Measurements from ENCODE around the gene GAREM1.

GAREM1 gene

DNA sequence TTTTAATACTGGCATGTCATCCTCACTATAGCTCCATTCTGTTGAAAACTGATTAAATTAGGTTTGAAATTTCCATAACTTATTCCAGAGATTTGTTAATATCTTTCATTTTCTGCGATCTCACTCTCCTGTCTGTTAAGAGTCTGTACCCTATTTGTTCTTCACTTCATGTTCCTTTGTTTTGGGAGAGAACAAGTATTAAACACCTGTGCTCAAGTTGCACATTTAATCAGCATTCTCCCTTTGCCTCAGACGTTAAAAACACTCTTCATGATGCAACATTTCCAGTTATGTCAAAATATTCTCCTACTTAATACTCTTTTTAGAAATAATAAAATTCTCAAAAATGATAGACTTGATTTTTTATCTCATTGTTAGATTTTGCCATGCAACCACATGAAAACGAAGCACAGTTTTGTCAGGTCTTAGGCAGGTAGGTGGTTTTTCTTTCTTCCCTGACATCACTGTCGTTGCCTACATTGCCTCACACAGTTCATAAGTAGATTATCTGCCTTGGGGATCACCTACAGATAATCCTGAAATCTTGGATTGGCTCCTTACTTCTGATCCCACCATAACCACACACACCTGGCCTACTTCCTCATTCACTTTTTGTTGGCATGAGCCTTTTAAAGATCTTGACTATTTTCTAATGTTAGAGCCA lies 109.9 kb downstream of the GAREM1 start:
- H2BK120ac ChIP-seq (ENCODE audit: low read depth, low read length) = no peak overlapping the region
- DNase-seq = no peak

DNA sequence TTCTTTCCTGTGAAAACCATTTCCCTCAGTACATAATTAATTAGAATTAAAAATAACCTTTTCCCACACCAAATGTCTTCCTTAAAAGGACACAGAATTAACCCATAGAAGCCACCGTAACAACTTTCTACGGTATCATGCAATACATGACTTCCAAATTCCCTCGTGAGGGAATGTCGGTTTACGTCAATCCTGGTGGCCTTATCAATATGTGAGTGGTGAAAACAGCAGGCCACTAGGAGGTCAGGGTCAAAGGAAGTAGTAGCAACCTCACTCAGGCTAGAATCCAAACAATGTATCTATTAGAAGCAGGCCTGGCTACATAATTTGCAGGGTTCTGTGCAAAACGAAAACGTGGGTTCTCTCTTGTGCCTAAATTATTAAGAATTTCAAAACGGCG lies 112.2 kb downstream of the GAREM1 start:
- Histone ChIP-seq H3K9ac (ENCODE audit: low read length) (no peak overlapping the region), H2BK120ac (ENCODE audit: low read depth, low read length) (no peak overlapping the region), H3K56ac (ENCODE audit: low read length) (no peak overlapping the region), H2BK15ac (replicated peaks; ENCODE audit: low read depth) (no peak overlapping the region), H3K4ac (ENCODE audit: low read depth, low read length) (no peak overlapping the region), H3K36me3 (ENCODE audit: control insufficient read depth, insufficient read depth, low read length) (no peaks in the 10 kb centered on the region), H3K27ac (ENCODE audit: low read depth, low read length) (no peak overlapping the region), H3K4me1 (ENCODE audit: control insufficient read depth, low read depth, low read length) (peaks cover 3% of the 10 kb centered on the region), H4K8ac (ENCODE audit: low read depth, low read length) (no peak overlapping the region), H3K18ac (ENCODE audit: low read length) (no peak overlapping the region), H3K4me3 (ENCODE audit: low read length) (no peak overlapping the region), H3K23ac (ENCODE audit: low read length) (no peak overlapping the region), H3K79me1 (ENCODE audit: low read length) (peaks cover 2% of the 10 kb centered on the region), H3K27me3 (ENCODE audit: insufficient read depth, low read length, poor library complexity) (no peaks in the 10 kb centered on the region), H3K4me2 (ENCODE audit: low read length) (no peak overlapping the region), H2BK5ac (ENCODE audit: low read length) (no peak overlapping the region), H3K79me2 (ENCODE audit: control insufficient read depth, insufficient read depth, low read length) (no peaks in the 10 kb centered on the region), H2AK5ac (ENCODE audit: low read length) (no peak overlapping the region), H4K5ac (ENCODE audit: low read length) (no peak overlapping the region)
- DNase-seq = peak; percentile 61
- WGBS (ENCODE audit: extremely low coverage, insufficient coverage, low lambda C conversion rate) = no CpG with 5 or more reads among the region's 9 CpGs

More for the DNA sequence above, 109.9 kb downstream of the GAREM1 start:
- H4K8ac ChIP-seq (ENCODE audit: low read depth, low read length) = no peak overlapping the region
- peaks cover 2% of the 10 kb centered on the region for H3K79me1 ChIP-seq (ENCODE audit: low read length)
- no peak overlapping the region for H2AK5ac ChIP-seq (ENCODE audit: low read length)
- H3K27me3 ChIP-seq (ENCODE audit: insufficient read depth, low read length, poor library complexity) = no peaks in the 10 kb centered on the region
- H3K4ac ChIP-seq (ENCODE audit: low read depth, low read length) = no peak overlapping the region
- no peaks in the 10 kb centered on the region for H3K36me3 ChIP-seq (ENCODE audit: control insufficient read depth, insufficient read depth, low read length)
- H3K4me2 ChIP-seq (ENCODE audit: low read length) = no peak overlapping the region
- H3K4me1 ChIP-seq (ENCODE audit: control insufficient read depth, low read depth, low read length) = peaks cover 3% of the 10 kb centered on the region
- H3K23ac ChIP-seq (ENCODE audit: low read length) = no peak overlapping the region
- no peak overlapping the region for H3K27ac ChIP-seq (ENCODE audit: low read depth, low read length)
- no peak overlapping the region for H3K18ac ChIP-seq (ENCODE audit: low read length)
- H2BK5ac ChIP-seq (ENCODE audit: low read length) = no peak overlapping the region
- no peak overlapping the region for H2BK15ac ChIP-seq (replicated peaks; ENCODE audit: low read depth)
- no peak overlapping the region for H3K4me3 ChIP-seq (ENCODE audit: low read length)
- no peak overlapping the region for H3K9ac ChIP-seq (ENCODE audit: low read length)
- H4K5ac ChIP-seq (ENCODE audit: low read length) = no peak overlapping the region
- no CpG with 5 or more reads among the region's 4 CpGs for WGBS (ENCODE audit: extremely low coverage, insufficient coverage, low lambda C conversion rate)
- H3K56ac ChIP-seq (ENCODE audit: low read length) = no peak overlapping the region
- H3K79me2 ChIP-seq (ENCODE audit: control insufficient read depth, insufficient read depth, low read length) = no peaks in the 10 kb centered on the region

DNA sequence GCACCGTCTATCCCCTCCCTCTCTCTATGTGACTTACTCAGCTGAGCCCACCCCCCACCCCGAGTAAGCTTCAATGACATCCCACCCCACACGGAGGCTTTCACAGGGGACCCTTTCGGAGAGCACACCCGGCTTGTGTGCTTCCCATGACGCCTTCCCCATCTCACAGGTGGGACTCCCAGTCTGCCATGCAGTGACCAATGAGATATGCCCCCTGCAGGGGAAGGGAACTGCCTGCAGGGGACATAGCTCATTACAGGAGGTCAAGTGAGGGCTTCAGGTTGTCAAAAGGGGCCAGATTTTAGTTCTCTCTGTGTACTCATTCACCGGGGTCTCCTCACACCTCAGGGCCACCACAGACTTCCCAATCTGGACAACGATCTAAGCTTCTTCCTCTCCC lies 112.6 kb downstream of the GAREM1 start:
- Histone ChIP-seq H3K18ac (ENCODE audit: low read length) (no peak overlapping the region), H3K4me3 (ENCODE audit: low read length) (no peak overlapping the region), H3K79me2 (ENCODE audit: control insufficient read depth, insufficient read depth, low read length) (no peaks in the 10 kb centered on the region), H4K5ac (ENCODE audit: low read length) (no peak overlapping the region), H3K27me3 (ENCODE audit: insufficient read depth, low read length, poor library complexity) (no peaks in the 10 kb centered on the region), H3K4ac (ENCODE audit: low read depth, low read length) (no peak overlapping the region), H2BK15ac (replicated peaks; ENCODE audit: low read depth) (no peak overlapping the region), H2BK5ac (ENCODE audit: low read length) (no peak overlapping the region), H3K4me1 (ENCODE audit: control insufficient read depth, low read depth, low read length) (peaks cover 3% of the 10 kb centered on the region), H3K79me1 (ENCODE audit: low read length) (peaks cover 2% of the 10 kb centered on the region), H3K36me3 (ENCODE audit: control insufficient read depth, insufficient read depth, low read length) (no peaks in the 10 kb centered on the region), H3K56ac (ENCODE audit: low read length) (no peak overlapping the region), H4K8ac (ENCODE audit: low read depth, low read length) (no peak overlapping the region), H2BK120ac (ENCODE audit: low read depth, low read length) (no peak overlapping the region), H2AK5ac (ENCODE audit: low read length) (no peak overlapping the region), H3K23ac (ENCODE audit: low read length) (no peak overlapping the region), H3K9ac (ENCODE audit: low read length) (no peak overlapping the region), H3K27ac (ENCODE audit: low read depth, low read length) (no peak overlapping the region), H3K4me2 (ENCODE audit: low read length) (no peak overlapping the region)
- WGBS (ENCODE audit: extremely low coverage, insufficient coverage, low lambda C conversion rate) = no CpG with 5 or more reads among the region's 8 CpGs
- DNase-seq = peak; percentile 59

DNA sequence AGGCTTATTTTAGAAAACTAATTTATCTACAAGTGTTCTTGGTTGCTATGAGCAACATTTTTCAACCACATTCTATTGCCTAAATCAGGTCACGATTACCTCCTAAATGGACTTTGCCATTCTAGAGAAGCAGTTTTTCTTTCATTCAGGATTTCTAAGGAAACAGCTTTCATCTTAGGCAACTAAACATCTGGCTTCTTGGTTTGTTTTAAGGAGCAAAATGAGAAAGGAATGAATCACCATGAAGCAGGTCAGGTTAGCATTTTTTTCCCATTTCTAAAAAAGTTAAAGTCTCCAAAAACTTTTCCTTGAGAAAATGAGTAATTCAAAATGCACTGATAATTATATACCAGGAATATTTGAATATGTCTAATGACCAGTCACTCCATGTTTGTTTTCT lies 114.8 kb downstream of the GAREM1 start:
- H3K27ac ChIP-seq (ENCODE audit: low read depth, low read length) = no peak overlapping the region
- no peak overlapping the region for H2BK120ac ChIP-seq (ENCODE audit: low read depth, low read length)
- H3K56ac ChIP-seq (ENCODE audit: low read length) = no peak overlapping the region
- H2BK15ac ChIP-seq (replicated peaks; ENCODE audit: low read depth) = no peak overlapping the region
- H2AK5ac ChIP-seq (ENCODE audit: low read length) = no peak overlapping the region
- no peaks in the 10 kb centered on the region for H3K27me3 ChIP-seq (ENCODE audit: insufficient read depth, low read length, poor library complexity)
- H2BK5ac ChIP-seq (ENCODE audit: low read length) = no peak overlapping the region
- no peak overlapping the region for H4K5ac ChIP-seq (ENCODE audit: low read length)
- no peaks in the 10 kb centered on the region for H3K79me2 ChIP-seq (ENCODE audit: control insufficient read depth, insufficient read depth, low read length)
- no peak overlapping the region for H3K4me2 ChIP-seq (ENCODE audit: low read length)
- no peak overlapping the region for H3K9ac ChIP-seq (ENCODE audit: low read length)
- H3K4ac ChIP-seq (ENCODE audit: low read depth, low read length) = no peak overlapping the region
- DNase-seq = no peak
- peaks cover 3% of the 10 kb centered on the region for H3K4me1 ChIP-seq (ENCODE audit: control insufficient read depth, low read depth, low read length)
- H3K79me1 ChIP-seq (ENCODE audit: low read length) = peaks cover 2% of the 10 kb centered on the region
- H3K18ac ChIP-seq (ENCODE audit: low read length) = no peak overlapping the region
- no peak overlapping the region for H3K4me3 ChIP-seq (ENCODE audit: low read length)
- H3K23ac ChIP-seq (ENCODE audit: low read length) = no peak overlapping the region
- no peak overlapping the region for H4K8ac ChIP-seq (ENCODE audit: low read depth, low read length)
- no CpG with 5 or more reads among the region's 1 CpG for WGBS (ENCODE audit: extremely low coverage, insufficient coverage, low lambda C conversion rate)
- no peaks in the 10 kb centered on the region for H3K36me3 ChIP-seq (ENCODE audit: control insufficient read depth, insufficient read depth, low read length)

DNA sequence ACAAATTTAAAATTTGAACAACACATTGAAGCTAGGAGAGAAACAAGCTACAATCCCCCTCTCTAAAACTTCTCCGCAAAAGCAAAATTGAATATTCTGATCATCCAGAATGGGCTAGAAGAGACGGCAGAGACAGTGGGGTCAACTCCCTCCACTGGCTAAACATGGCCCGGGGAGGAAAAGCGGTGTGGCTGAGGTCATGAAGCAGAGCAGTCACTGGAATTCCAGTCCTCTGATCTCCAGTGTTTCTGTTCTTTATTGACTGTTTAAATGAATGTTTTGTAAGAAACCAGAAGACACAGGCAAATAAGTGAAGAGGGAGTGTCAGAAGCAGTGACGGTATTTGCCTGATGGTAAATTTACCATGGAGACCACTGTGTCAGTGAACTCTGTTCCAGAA lies 116.2 kb downstream of the GAREM1 start:
- H4K8ac ChIP-seq (ENCODE audit: low read depth, low read length) = no peak overlapping the region
- H3K56ac ChIP-seq (ENCODE audit: low read length) = no peak overlapping the region
- H3K79me1 ChIP-seq (ENCODE audit: low read length) = peaks cover 2% of the 10 kb centered on the region
- no peak overlapping the region for H3K4me3 ChIP-seq (ENCODE audit: low read length)
- DNase-seq = no peak
- H3K36me3 ChIP-seq (ENCODE audit: control insufficient read depth, insufficient read depth, low read length) = no peaks in the 10 kb centered on the region
- no peak overlapping the region for H4K5ac ChIP-seq (ENCODE audit: low read length)
- WGBS (ENCODE audit: extremely low coverage, insufficient coverage, low lambda C conversion rate) = no CpG with 5 or more reads among the region's 5 CpGs
- no peak overlapping the region for H3K4me2 ChIP-seq (ENCODE audit: low read length)
- no peaks in the 10 kb centered on the region for H3K79me2 ChIP-seq (ENCODE audit: control insufficient read depth, insufficient read depth, low read length)
- peaks cover 3% of the 10 kb centered on the region for H3K4me1 ChIP-seq (ENCODE audit: control insufficient read depth, low read depth, low read length)
- H3K9ac ChIP-seq (ENCODE audit: low read length) = no peak overlapping the region
- H3K27me3 ChIP-seq (ENCODE audit: insufficient read depth, low read length, poor library complexity) = no peaks in the 10 kb centered on the region
- no peak overlapping the region for H2BK120ac ChIP-seq (ENCODE audit: low read depth, low read length)
- no peak overlapping the region for H2AK5ac ChIP-seq (ENCODE audit: low read length)
- H3K27ac ChIP-seq (ENCODE audit: low read depth, low read length) = no peak overlapping the region
- H2BK5ac ChIP-seq (ENCODE audit: low read length) = no peak overlapping the region
- H3K18ac ChIP-seq (ENCODE audit: low read length) = no peak overlapping the region
- H3K23ac ChIP-seq (ENCODE audit: low read length) = no peak overlapping the region
- no peak overlapping the region for H2BK15ac ChIP-seq (replicated peaks; ENCODE audit: low read depth)
- H3K4ac ChIP-seq (ENCODE audit: low read depth, low read length) = no peak overlapping the region

DNA sequence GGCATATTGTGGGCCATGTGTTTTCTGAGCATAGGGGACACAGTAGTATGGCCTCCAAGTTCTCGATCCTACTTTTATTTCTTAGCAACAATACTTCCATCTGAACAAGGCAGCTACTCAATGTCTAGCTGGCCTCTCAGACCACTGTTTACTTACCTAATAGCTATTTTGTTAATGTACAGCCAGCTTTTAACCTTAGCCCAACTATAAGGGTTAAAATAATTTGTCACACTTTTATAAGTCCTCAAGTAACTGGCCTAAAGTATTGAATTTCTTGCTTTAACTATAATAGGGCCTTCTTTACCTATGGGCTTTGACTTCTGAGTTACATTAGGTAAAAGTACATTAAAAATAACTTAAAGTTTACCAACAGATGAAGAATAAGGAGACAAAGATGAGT lies 117.4 kb downstream of the GAREM1 start:
- DNase-seq = no peak
- H2BK15ac ChIP-seq (replicated peaks; ENCODE audit: low read depth) = no peak overlapping the region
- WGBS (ENCODE audit: extremely low coverage, insufficient coverage, low lambda C conversion rate) = no CpG with 5 or more reads among the region's 1 CpG
- no peak overlapping the region for H3K18ac ChIP-seq (ENCODE audit: low read length)
- H3K4me2 ChIP-seq (ENCODE audit: low read length) = no peak overlapping the region
- H2BK5ac ChIP-seq (ENCODE audit: low read length) = no peak overlapping the region
- H3K9ac ChIP-seq (ENCODE audit: low read length) = no peak overlapping the region
- H3K4me3 ChIP-seq (ENCODE audit: low read length) = no peak overlapping the region
- peaks cover 2% of the 10 kb centered on the region for H3K79me1 ChIP-seq (ENCODE audit: low read length)
- H4K5ac ChIP-seq (ENCODE audit: low read length) = no peak overlapping the region
- no peaks in the 10 kb centered on the region for H3K79me2 ChIP-seq (ENCODE audit: control insufficient read depth, insufficient read depth, low read length)
- no peak overlapping the region for H3K27ac ChIP-seq (ENCODE audit: low read depth, low read length)
- H2BK120ac ChIP-seq (ENCODE audit: low read depth, low read length) = no peak overlapping the region
- H3K23ac ChIP-seq (ENCODE audit: low read length) = no peak overlapping the region
- no peak overlapping the region for H2AK5ac ChIP-seq (ENCODE audit: low read length)
- peaks cover 2% of the 10 kb centered on the region for H3K4me1 ChIP-seq (ENCODE audit: control insufficient read depth, low read depth, low read length)
- H3K56ac ChIP-seq (ENCODE audit: low read length) = no peak overlapping the region
- no peak overlapping the region for H3K4ac ChIP-seq (ENCODE audit: low read depth, low read length)
- H3K36me3 ChIP-seq (ENCODE audit: control insufficient read depth, insufficient read depth, low read length) = no peaks in the 10 kb centered on the region
- H3K27me3 ChIP-seq (ENCODE audit: insufficient read depth, low read length, poor library complexity) = no peaks in the 10 kb centered on the region
- no peak overlapping the region for H4K8ac ChIP-seq (ENCODE audit: low read depth, low read length)
